Measurements from ENCODE around the gene AGT. TPM values are rescaled to one million over a fixed set of nuclear protein-coding genes. Genes with fewer than 3 reads are reported as not detected.

Gene AGT
- total RNA-seq, 1 experiment from 2014 or later = 1.0 TPM

DNA sequence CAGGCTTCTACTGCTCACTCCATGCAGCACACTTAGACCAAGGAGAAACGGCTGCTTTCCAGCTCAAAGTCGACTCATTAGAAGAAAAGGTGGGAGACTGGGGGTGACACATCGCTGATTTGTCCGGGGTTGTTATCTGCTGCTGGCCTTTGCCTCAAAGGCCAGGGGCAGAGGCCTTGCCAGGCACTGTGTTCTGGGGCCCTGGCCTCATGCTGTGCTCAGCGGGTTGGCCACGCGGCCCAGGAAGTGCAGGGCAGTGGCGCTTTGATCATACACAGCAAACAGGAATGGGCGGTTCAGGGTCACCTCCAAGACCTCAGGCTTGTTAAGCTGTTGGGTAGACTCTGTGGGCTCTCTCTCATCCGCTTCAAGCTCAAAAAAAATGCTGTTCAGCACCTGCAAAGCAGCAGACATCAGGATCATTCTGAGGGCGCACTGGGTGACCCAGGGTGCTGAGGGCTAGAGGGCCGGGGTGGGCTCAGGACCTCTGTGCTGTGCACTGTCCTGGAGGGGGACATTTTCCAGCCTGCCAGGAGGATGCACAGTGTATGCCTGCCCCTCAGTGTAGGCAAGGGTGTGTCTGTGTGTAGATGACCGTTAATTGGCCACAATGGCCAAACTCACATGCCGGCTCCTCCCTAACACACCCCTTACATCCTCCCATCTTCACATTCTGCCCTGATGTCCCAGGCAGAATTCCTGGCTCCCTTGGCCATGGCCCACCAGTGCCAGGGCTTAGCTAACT lies 10.8 kb downstream of the AGT start:
- POLR2A ChIA-PET = no interaction called here
- Mint-ChIP-seq H3K9me3 (no peaks in the 10 kb centered on the region), H3K36me3 (no peaks in the 10 kb centered on the region), H3K4me1 (peaks cover 10% of the 10 kb centered on the region), H3K4me3 (no peak overlapping the region), H3K27me3 (ENCODE audit: low read depth) (no peaks in the 10 kb centered on the region), H3K27ac (no peak overlapping the region)
- TF ChIP-seq PREB (CRISPR knock-in tag; IDR thresholded peaks at IDR 0.05; ENCODE audit: borderline replicate concordance) (peak; percentile 66; the same call in 1 of the 2 replicates), GABPB1 (CRISPR knock-in tag; IDR thresholded peaks at IDR 0.05) (peak; percentile 84), NR1H2 (CRISPR knock-in tag; IDR thresholded peaks at IDR 0.05) (no peak)
- CTCF ChIA-PET = interaction anchor here (2.2 kb wide), 1 partner anchor 70 kb away, joined by 9 read pairs; no protein-coding TSS in a partner anchor
- no peak for DNase-seq (ENCODE audit: low spot score)
- no peak for ATAC-seq

DNA sequence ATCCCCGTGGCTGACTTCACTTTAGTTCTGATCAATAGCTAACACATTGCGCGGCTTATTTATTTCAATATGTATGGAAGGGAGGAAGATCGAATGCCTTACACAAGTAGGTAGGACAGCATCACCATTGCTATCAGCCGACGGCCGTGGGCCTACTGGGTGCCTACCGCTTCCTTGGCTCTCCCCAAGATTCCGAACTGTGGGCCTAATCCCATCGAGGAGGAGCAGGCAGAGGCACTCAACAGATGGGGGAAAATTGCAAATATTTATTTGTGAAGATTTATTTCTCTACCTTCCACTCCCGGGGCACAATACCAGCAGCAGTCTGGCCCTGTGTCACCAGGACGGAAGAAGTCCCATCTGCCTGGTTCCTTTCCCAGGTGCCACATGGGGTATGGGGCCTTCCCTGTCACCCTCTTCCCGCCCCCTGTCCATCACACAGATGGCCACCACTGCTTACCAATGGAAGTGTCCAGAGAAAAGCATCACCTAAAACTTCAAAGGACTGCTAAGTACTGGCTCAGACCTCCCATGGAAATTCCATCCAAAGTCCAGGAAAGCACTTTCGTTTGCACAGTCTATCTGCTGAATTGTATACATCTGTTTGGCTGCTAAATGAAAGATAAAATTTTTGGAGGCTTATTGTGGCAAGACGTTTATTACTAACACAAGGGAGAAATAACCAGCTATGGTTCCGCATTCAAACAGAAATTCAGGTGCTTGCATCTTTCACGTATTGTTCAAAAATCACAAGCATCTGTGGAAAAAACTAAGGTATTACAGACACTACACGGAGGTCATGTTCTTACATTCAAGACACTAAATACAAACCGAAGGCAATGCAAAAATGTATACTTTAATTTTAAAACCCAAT lies 11.8 kb downstream of the AGT start:
- no peaks in the 10 kb centered on the region for H3K36me3 Mint-ChIP-seq
- H3K27me3 Mint-ChIP-seq (ENCODE audit: low read depth) = no peaks in the 10 kb centered on the region
- ATAC-seq = no peak; the same call in 1 of the 2 replicates
- DNase-seq (ENCODE audit: low spot score) = no peak
- CTCF ChIA-PET = interaction anchor here (1.0 to 2.2 kb wide), 2 partner anchors 60 to 71 kb away, joined by 3 to 9 read pairs; no protein-coding TSS in a partner anchor
- peaks cover 10% of the 10 kb centered on the region for H3K4me1 Mint-ChIP-seq
- POLR2A ChIA-PET = no interaction called here
- H3K27ac Mint-ChIP-seq = no peak overlapping the region
- no peak overlapping the region for H3K4me3 Mint-ChIP-seq
- TF ChIP-seq RORB (CRISPR knock-in tag; IDR thresholded peaks at IDR 0.05) (no peak), FOXP4 (CRISPR knock-in tag; IDR thresholded peaks at IDR 0.05) (no peak), MYBL2 (CRISPR knock-in tag; IDR thresholded peaks at IDR 0.05) (no peak), PREB (CRISPR knock-in tag; IDR thresholded peaks at IDR 0.05; ENCODE audit: borderline replicate concordance) (no peak), TEAD1 (CRISPR knock-in tag; IDR thresholded peaks at IDR 0.05) (no peak), IRF2 (CRISPR knock-in tag; IDR thresholded peaks at IDR 0.05; ENCODE audit: borderline replicate concordance, low read depth) (no peak), ELF4 (CRISPR knock-in tag; IDR thresholded peaks at IDR 0.05; ENCODE audit: low read depth) (no peak)
- TF ChIP-seq, protein P1, sequence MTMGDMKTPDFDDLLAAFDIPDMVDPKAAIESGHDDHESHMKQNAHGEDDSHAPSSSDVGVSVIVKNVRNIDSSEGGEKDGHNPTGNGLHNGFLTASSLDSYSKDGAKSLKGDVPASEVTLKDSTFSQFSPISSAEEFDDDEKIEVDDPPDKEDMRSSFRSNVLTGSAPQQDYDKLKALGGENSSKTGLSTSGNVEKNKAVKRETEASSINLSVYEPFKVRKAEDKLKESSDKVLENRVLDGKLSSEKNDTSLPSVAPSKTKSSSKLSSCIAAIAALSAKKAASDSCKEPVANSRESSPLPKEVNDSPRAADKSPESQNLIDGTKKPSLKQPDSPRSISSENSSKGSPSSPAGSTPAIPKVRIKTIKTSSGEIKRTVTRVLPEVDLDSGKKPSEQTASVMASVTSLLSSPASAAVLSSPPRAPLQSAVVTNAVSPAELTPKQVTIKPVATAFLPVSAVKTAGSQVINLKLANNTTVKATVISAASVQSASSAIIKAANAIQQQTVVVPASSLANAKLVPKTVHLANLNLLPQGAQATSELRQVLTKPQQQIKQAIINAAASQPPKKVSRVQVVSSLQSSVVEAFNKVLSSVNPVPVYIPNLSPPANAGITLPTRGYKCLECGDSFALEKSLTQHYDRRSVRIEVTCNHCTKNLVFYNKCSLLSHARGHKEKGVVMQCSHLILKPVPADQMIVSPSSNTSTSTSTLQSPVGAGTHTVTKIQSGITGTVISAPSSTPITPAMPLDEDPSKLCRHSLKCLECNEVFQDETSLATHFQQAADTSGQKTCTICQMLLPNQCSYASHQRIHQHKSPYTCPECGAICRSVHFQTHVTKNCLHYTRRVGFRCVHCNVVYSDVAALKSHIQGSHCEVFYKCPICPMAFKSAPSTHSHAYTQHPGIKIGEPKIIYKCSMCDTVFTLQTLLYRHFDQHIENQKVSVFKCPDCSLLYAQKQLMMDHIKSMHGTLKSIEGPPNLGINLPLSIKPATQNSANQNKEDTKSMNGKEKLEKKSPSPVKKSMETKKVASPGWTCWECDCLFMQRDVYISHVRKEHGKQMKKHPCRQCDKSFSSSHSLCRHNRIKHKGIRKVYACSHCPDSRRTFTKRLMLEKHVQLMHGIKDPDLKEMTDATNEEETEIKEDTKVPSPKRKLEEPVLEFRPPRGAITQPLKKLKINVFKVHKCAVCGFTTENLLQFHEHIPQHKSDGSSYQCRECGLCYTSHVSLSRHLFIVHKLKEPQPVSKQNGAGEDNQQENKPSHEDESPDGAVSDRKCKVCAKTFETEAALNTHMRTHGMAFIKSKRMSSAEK (CRISPR knock-in tag; IDR thresholded peaks at IDR 0.05; ENCODE audit: borderline replicate concordance) = no peak
- TF ChIP-seq, protein P2, sequence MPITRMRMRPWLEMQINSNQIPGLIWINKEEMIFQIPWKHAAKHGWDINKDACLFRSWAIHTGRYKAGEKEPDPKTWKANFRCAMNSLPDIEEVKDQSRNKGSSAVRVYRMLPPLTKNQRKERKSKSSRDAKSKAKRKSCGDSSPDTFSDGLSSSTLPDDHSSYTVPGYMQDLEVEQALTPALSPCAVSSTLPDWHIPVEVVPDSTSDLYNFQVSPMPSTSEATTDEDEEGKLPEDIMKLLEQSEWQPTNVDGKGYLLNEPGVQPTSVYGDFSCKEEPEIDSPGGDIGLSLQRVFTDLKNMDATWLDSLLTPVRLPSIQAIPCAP (CRISPR knock-in tag; IDR thresholded peaks at IDR 0.05) = no peak
- TF ChIP-seq, protein P3, sequence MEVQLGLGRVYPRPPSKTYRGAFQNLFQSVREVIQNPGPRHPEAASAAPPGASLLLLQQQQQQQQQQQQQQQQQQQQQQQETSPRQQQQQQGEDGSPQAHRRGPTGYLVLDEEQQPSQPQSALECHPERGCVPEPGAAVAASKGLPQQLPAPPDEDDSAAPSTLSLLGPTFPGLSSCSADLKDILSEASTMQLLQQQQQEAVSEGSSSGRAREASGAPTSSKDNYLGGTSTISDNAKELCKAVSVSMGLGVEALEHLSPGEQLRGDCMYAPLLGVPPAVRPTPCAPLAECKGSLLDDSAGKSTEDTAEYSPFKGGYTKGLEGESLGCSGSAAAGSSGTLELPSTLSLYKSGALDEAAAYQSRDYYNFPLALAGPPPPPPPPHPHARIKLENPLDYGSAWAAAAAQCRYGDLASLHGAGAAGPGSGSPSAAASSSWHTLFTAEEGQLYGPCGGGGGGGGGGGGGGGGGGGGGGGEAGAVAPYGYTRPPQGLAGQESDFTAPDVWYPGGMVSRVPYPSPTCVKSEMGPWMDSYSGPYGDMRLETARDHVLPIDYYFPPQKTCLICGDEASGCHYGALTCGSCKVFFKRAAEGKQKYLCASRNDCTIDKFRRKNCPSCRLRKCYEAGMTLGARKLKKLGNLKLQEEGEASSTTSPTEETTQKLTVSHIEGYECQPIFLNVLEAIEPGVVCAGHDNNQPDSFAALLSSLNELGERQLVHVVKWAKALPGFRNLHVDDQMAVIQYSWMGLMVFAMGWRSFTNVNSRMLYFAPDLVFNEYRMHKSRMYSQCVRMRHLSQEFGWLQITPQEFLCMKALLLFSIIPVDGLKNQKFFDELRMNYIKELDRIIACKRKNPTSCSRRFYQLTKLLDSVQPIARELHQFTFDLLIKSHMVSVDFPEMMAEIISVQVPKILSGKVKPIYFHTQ (CRISPR knock-in tag; IDR thresholded peaks at IDR 0.05) = no peak
- H3K9me3 Mint-ChIP-seq = no peaks in the 10 kb centered on the region
